K562 (cell line): ENCODE measurements around the gene DRG1. TPM values are rescaled to one million over a fixed set of nuclear protein-coding genes. Genes with fewer than 3 reads are reported as not detected.

Experiments used
- AFF4 ChIP-seq: sonication (generic); formaldehyde crosslinking; IDR thresholded peaks from 2 replicates; pipeline ENCODE4 v1.8.0; 2023; ENCODE audit warnings: mild to moderate bottlenecking, missing genetic modification reagents
- BRD4 ChIP-seq: fragments of 200-600 bp; sonication (generic); IDR thresholded peaks from 2 replicates; pipeline ENCODE4 v1.6.1; 2017; ENCODE audit warnings: inconsistent platforms
- CREB3 ChIP-seq: fragments of 450-650 bp; conservative IDR thresholded peaks from 2 replicates; pipeline ENCODE4 v1.6.1; 2016; ENCODE audit warnings: missing genetic modification characterization, low read depth, mild to moderate bottlenecking, missing compliant biosample characterization, moderate library complexity
- E2F5 ChIP-seq: sonication (generic); formaldehyde crosslinking; IDR thresholded peaks from 2 replicates; pipeline ENCODE4 v1.8.0; 2022; ENCODE audit warnings: mild to moderate bottlenecking, missing genetic modification reagents
- IRF2 ChIP-seq: sonication (generic); formaldehyde crosslinking; IDR thresholded peaks from 2 replicates; pipeline ENCODE4 v1.8.1; 2022; ENCODE audit warnings: mild to moderate bottlenecking, missing genetic modification reagents
- KDM1A ChIP-seq, 2 experiments: fragments of 450-650 bp; IDR thresholded peaks; 2 replicates each; pipeline ENCODE4 v1.6.1; 2016; ENCODE audit warnings: mild to moderate bottlenecking in 2 of 2
- L3MBTL2 ChIP-seq: fragments of 450-650 bp; IDR thresholded peaks from 2 replicates; pipeline ENCODE4 v1.6.1; 2016; ENCODE audit warnings: mild to moderate bottlenecking, moderate library complexity
- MECOM ChIP-seq: fragments of 250-450 bp; sonication (Bioruptor Pico); IDR thresholded peaks from 2 replicates; pipeline ENCODE4 v1.8.0; 2022; ENCODE audit warnings: inconsistent platforms
- NFIX ChIP-seq: fragments of 250-450 bp; sonication (Bioruptor Pico); IDR thresholded peaks from 2 replicates; pipeline ENCODE4 v1.4.0; 2020; ENCODE audit warnings: low read depth, mild to moderate bottlenecking, moderate library complexity
- NFRKB ChIP-seq: fragments of 450-650 bp; IDR thresholded peaks from 2 replicates; pipeline ENCODE4 v1.6.1; 2016; ENCODE audit warnings: low read depth
- NFXL1 ChIP-seq: fragments of 450-650 bp; formaldehyde crosslinking; IDR thresholded peaks from 2 replicates; pipeline ENCODE4 v1.4.0; 2021; ENCODE audit warnings: mild to moderate bottlenecking
- PRMT5 ChIP-seq: sonication (generic); formaldehyde crosslinking; IDR thresholded peaks from 2 replicates; pipeline ENCODE4 v1.5.0; 2020; ENCODE audit warnings: missing genetic modification reagents
- SETDB1 ChIP-seq: IDR thresholded peaks from one replicate; pipeline ENCODE4 v1.6.1; 2012; ENCODE audit warnings: low read length, control low read depth, inconsistent platforms
- SRSF7 ChIP-seq: fragments of 200-400 bp; formaldehyde crosslinking; optimal IDR thresholded peaks from 2 replicates; pipeline ENCODE3; 2017; ENCODE audit warnings: mild to moderate bottlenecking, low read depth, low read length
- TGIF2 ChIP-seq: sonication (generic); formaldehyde crosslinking; IDR thresholded peaks from 2 replicates; pipeline ENCODE4 v1.8.1; 2022; ENCODE audit warnings: mild to moderate bottlenecking, missing genetic modification reagents, moderate library complexity
- U2AF1 ChIP-seq: fragments of 200-400 bp; formaldehyde crosslinking; optimal IDR thresholded peaks from 2 replicates; pipeline ENCODE3; 2017; ENCODE audit warnings: mild to moderate bottlenecking, low read depth, low read length, moderate library complexity
- ZBTB1 ChIP-seq: sonication (generic); formaldehyde crosslinking; IDR thresholded peaks from 2 replicates; pipeline ENCODE4 v1.8.1; 2023; ENCODE audit warnings: missing genetic modification reagents, low read depth, mild to moderate bottlenecking, borderline replicate concordance
- ZNF146 ChIP-seq: IDR thresholded peaks from one replicate; pipeline ENCODE4 v1.6.1; 2018; ENCODE audit warnings: missing compliant biosample characterization; ENCODE audit not compliant: unreplicated experiment
- ZNF263 ChIP-seq: sonication (generic); formaldehyde crosslinking; IDR thresholded peaks from 2 replicates; pipeline ENCODE4 v1.8.0; 2022; ENCODE audit warnings: mild to moderate bottlenecking, missing genetic modification reagents, borderline replicate concordance
- ZNF384 ChIP-seq: IDR thresholded peaks from 2 replicates; pipeline ENCODE4 v1.6.1; 2012; ENCODE audit warnings: low read depth, low read length, improper control_type of control experiment
- ZNF589 ChIP-seq: fragments of 200-800 bp; sonication (Bioruptor generic); IDR thresholded peaks from 2 replicates; pipeline ENCODE4 v1.6.1; 2016; ENCODE audit warnings: low read depth, missing genetic modification characterization, missing compliant biosample characterization
- polyA plus RNA-seq, 8 experiments: library from polyadenylated mRNA; depleted of rRNA in 4 of 8; stranded (reverse) in 5 of 8; unstranded in 3 of 8; fragments of >200 nt; fragmentation: Nextera tagmentation in 2 of 8; fragmentation: Illumina TruSeq in 1 of 8; extraction: Ambion mirVana in 2 of 8; extraction: Trizol in 1 of 8; gene quantifications; 2 replicates each; pipeline versions ENCODE4 v1.2.1 to v1.2.3, GENCODE V29; 2011 to 2014; ENCODE audit warnings: inconsistent platforms in 1 of 8, missing spikeins in 1 of 8
- total RNA-seq, 7 experiments: library from RNA; depleted of rRNA in 6 of 7; stranded (reverse); fragments of >200 nt in 6 of 7; fragmentation: Illumina TruSeq in 2 of 7; extraction: Trizol in 2 of 7; gene quantifications; 2 replicates each; pipeline versions ENCODE4 v1.2.1 to v1.2.3, GENCODE V29; 2011 to 2021; ENCODE audit warnings: low replicate concordance in 1 of 7
- TF ChIP-seq, protein P1 (sequence below): fragments of 250-450 bp; sonication (Bioruptor Pico); IDR thresholded peaks from 2 replicates; pipeline ENCODE4 v1.5.0; 2022; ENCODE audit warnings: mild to moderate bottlenecking

The DRG1 gene
- total and polyA plus RNA-seq, 9 of the 15 experiments (the other 6 are each of a cell fraction or from before 2014, with no cell fraction given), result 76.4 to 211 (median 93.3) TPM

DNA sequence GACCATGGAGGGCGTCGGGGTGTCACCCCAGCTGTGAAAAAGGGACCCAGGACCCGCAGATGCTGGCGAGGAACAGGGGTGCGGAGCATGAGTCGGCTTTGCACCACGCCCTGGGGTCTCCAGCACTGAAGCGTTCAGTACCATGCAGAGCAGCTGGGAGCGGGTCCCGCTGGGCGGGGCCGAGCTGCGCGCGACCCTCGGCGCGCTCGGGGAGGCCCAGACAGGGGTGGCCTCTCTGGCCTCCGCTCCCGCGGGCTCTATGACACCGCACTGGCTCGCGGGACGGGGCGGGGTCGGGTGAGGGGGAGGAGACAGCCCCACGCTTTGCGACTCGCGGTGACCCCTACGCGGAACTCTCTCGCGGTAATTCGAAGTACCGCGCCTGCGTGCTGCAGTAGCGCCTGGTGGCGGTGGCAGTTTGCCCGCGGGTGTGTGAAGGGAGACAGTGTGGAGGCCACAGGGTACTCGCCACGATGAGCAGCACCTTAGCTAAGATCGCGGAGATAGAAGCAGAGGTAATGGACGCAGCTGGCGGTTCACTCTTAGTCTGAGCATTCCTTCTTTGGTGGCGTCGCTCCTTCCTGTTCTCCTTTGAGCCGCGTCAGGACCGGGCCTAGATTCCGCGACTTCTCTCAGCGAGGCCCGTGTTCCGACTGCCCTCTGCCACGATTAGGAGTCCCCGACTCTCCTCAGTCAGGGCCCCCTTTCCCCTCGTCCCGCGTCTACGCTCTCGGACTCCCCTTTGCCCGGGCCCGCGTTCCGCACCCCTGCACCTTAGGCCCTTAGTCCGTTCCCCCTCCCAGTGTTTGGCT lies at the start of gene DRG1 (continued):
- TF ChIP-seq ZNF146 (CRISPR knock-in tag), result no peak
- no peak for TF ChIP-seq KDM1A (IDR thresholded peaks at IDR 0.05)
- no peak for TF ChIP-seq TGIF2
- TF ChIP-seq E2F5 (CRISPR knock-in tag), result no peak
- TF ChIP-seq NFIX (CRISPR knock-in tag), result no peak
- no peak for TF ChIP-seq CREB3 (tag)
- TF ChIP-seq SRSF7, result no peak
- TF ChIP-seq PRMT5 (CRISPR knock-in tag), result no peak
- 0 out of 2 replicates have a peak, but pooled peaks have one; percentile 15 for TF ChIP-seq NFRKB
- TF ChIP-seq L3MBTL2, result peak; percentile 47; the same call in 1 of the 2 replicates
- no peak for TF ChIP-seq ZNF589 (CRISPR knock-in tag)
- peak; percentile 61; the same call in 1 of the 2 replicates for TF ChIP-seq ZNF263
- TF ChIP-seq MECOM (CRISPR knock-in tag), result no peak
- no peak for TF ChIP-seq NFXL1 (CRISPR knock-in tag)
- no peak for TF ChIP-seq IRF2 (CRISPR knock-in tag)
- TF ChIP-seq, protein P1, sequence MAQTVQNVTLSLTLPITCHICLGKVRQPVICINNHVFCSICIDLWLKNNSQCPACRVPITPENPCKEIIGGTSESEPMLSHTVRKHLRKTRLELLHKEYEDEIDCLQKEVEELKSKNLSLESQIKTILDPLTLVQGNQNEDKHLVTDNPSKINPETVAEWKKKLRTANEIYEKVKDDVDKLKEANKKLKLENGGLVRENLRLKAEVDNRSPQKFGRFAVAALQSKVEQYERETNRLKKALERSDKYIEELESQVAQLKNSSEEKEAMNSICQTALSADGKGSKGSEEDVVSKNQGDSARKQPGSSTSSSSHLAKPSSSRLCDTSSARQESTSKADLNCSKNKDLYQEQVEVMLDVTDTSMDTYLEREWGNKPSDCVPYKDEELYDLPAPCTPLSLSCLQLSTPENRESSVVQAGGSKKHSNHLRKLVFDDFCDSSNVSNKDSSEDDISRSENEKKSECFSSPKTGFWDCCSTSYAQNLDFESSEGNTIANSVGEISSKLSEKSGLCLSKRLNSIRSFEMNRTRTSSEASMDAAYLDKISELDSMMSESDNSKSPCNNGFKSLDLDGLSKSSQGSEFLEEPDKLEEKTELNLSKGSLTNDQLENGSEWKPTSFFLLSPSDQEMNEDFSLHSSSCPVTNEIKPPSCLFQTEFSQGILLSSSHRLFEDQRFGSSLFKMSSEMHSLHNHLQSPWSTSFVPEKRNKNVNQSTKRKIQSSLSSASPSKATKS (CRISPR knock-in tag), result no peak
- TF ChIP-seq AFF4 (CRISPR knock-in tag), result peak; percentile 15
- no peak for TF ChIP-seq U2AF1
- no peak for TF ChIP-seq ZNF384
- no peak for TF ChIP-seq BRD4
- TF ChIP-seq ZBTB1, result no peak
- TF ChIP-seq SETDB1, result no peak
